Suprapubic skin (tissue), 4 donors: ENCODE measurements around the gene EXD3. TPM values are rescaled to one million over a fixed set of nuclear protein-coding genes. Genes with fewer than 3 reads are reported as not detected.

ENCODE experiments used
- DNase-seq, 2 donors: peaks; one replicate each; pipeline ENCODE4 v3.0.0-alpha.2; 2019; ENCODE audit warnings: low spot score in 2 of 2
- H3K27ac ChIP-seq: fragments of 200-600 bp; sonication (generic); one replicate; pipeline ENCODE4 v1.5.1; 2019
- H3K27me3 ChIP-seq: fragments of 200-600 bp; sonication (generic); one replicate; pipeline ENCODE4 v1.5.1; 2019
- H3K36me3 ChIP-seq: fragments of 200-600 bp; sonication (generic); one replicate; pipeline ENCODE4 v1.5.1; 2019
- H3K4me1 ChIP-seq: fragments of 200-600 bp; sonication (generic); one replicate; pipeline ENCODE4 v1.5.1; 2019
- H3K4me3 ChIP-seq: fragments of 200-600 bp; sonication (generic); one replicate; pipeline ENCODE4 v1.5.1; 2019; ENCODE audit warnings: mild to moderate bottlenecking
- H3K9me3 ChIP-seq: fragments of 200-600 bp; sonication (generic); one replicate; pipeline ENCODE4 v1.5.1; 2019
- EP300 ChIP-seq: sonication (generic); formaldehyde crosslinking; IDR thresholded peaks from one replicate; pipeline ENCODE4 v1.6.1; 2017; ENCODE audit warnings: antibody characterized with exemption
- POLR2A ChIP-seq, 2 donors: fragments of 450-650 bp; IDR thresholded peaks; one replicate each; pipeline ENCODE4 v1.6.1; 2017; ENCODE audit warnings: antibody characterized with exemption in 2 of 2, mild to moderate bottlenecking in 2 of 2, moderate library complexity in 2 of 2
- POLR2AphosphoS5 ChIP-seq, 3 donors: sonication (generic); formaldehyde crosslinking; IDR thresholded peaks; one replicate each; pipeline ENCODE4 v1.6.1; 2017; ENCODE audit warnings: antibody characterized with exemption in 3 of 3
- WGBS: methylation state at CpG from one replicate; pipeline ENCODE4 v1.1.5; 2018; 5-methylcytosine and 5-hydroxymethylcytosine counted together
- total RNA-seq, 4 donors: library from RNA; depleted of rRNA; stranded (reverse); fragments of >200 nt; gene quantifications; one replicate each; pipeline ENCODE4 v1.1.0, GENCODE V29; 2016
- TF ChIP-seq, protein P1 (sequence below), 2 donors: fragments of 200-600 bp in 1 of 2; fragments of 450-650 bp in 1 of 2; sonication (generic) in 1 of 2; IDR thresholded peaks; one replicate each; pipeline ENCODE4 v1.5.1; 2016 to 2019; ENCODE audit warnings: antibody characterized with exemption in 2 of 2, mild to moderate bottlenecking in 1 of 2, moderate library complexity in 1 of 2

Gene EXD3
- total RNA-seq, 4 donors from 2014 or later = 7.3 to 54.0 (median 16.4) TPM

- Histone ChIP-seq H3K9me3 (no peaks in the 10 kb centered on the region), H3K4me1 (peaks cover 66% of the 10 kb centered on the region), H3K36me3 (peaks cover 43% of the 10 kb centered on the region), H3K27me3 (no peaks in the 10 kb centered on the region), H3K4me3 (no peak overlapping the region), H3K27ac (peak overlapping the region; percentile 15)
- no peak for DNase-seq
- 68% methylated on average over 20 of the region's 32 CpGs for WGBS
- TF ChIP-seq POLR2AphosphoS5 (IDR thresholded peaks at IDR 0.05) (no peak), EP300 (no peak), POLR2A (IDR thresholded peaks at IDR 0.05) (no peak)
- TF ChIP-seq, protein P1, sequence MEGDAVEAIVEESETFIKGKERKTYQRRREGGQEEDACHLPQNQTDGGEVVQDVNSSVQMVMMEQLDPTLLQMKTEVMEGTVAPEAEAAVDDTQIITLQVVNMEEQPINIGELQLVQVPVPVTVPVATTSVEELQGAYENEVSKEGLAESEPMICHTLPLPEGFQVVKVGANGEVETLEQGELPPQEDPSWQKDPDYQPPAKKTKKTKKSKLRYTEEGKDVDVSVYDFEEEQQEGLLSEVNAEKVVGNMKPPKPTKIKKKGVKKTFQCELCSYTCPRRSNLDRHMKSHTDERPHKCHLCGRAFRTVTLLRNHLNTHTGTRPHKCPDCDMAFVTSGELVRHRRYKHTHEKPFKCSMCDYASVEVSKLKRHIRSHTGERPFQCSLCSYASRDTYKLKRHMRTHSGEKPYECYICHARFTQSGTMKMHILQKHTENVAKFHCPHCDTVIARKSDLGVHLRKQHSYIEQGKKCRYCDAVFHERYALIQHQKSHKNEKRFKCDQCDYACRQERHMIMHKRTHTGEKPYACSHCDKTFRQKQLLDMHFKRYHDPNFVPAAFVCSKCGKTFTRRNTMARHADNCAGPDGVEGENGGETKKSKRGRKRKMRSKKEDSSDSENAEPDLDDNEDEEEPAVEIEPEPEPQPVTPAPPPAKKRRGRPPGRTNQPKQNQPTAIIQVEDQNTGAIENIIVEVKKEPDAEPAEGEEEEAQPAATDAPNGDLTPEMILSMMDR (IDR thresholded peaks at IDR 0.05) = no peak
Measured at GRCh38 chr9:137270929-137271695, 151.8 kb downstream of the EXD3 start.

DNA sequence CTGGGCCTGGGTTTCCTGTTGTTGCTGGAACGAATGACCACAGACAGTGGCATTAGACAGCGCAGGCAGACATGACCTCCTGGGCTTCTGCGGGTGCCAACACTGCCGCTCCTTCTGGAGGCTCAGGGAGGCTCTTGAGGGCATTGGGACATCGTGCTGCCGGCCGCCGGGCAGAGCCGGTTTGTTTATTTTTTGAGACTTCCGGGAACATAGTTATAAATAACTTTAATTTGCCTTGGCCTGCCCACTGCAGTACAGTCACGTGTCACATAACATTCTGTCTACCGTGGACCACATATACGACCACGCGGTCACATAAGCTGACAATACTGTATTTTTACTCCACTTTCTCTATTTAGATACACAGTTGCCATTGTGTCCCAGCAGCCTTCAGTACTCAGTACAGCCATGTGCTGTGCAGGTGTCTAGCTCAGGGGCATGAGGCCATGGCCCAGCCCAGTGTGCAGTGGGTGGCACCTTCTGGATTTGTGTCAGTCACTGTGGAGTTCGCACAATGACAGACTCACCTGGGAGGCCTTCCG lies 153.7 kb downstream of the EXD3 start:
- peaks cover 48% of the 10 kb centered on the region for H3K4me1 ChIP-seq
- DNase-seq = peak in 1 of 2 donors; percentile 62
- no peak overlapping the region for H3K4me3 ChIP-seq
- 41% methylated on average over 17 of the region's 17 CpGs for WGBS
- no peaks in the 10 kb centered on the region for H3K27me3 ChIP-seq
- H3K9me3 ChIP-seq = no peaks in the 10 kb centered on the region
- peaks cover 54% of the 10 kb centered on the region for H3K36me3 ChIP-seq
- TF ChIP-seq, protein P1 (IDR thresholded peaks at IDR 0.05) = no peak
- TF ChIP-seq POLR2AphosphoS5 (IDR thresholded peaks at IDR 0.05) (no peak), EP300 (no peak)
- peak overlapping the region; percentile 66 for H3K27ac ChIP-seq

DNA sequence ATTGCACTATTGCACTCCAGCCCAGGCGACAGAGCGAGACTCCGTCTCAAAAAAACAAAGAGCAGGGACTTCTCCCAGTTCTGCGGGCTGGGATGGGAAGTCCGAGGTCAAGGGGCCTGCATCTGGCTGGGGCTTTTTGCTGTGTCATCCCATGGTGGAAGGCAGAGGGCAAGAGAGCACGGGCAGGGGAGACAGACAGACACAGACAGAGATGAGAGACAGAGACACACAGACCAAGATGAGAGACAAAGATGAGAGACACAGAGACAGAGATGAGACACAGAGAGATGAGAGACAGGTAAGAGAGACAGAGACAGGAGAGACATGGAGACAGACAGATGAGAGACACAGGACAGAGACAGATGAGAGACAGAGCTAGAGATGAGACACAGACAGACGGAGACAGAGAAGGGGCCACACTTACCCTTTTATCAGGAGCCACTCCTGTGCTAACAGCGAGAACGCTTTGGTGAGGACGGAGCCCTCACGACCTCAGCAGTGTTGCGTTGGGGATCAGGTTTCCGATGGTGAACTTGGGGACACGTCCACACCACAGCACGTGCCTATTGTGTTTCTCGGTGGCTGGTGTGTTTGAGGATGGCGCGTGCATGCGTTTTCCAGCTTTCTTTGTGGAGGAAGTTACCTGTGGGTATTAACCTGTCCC lies 154.3 kb downstream of the EXD3 start:
- Histone ChIP-seq H3K27ac (peak overlapping the region; percentile 66), H3K27me3 (no peaks in the 10 kb centered on the region), H3K4me1 (peaks cover 42% of the 10 kb centered on the region), H3K4me3 (no peak overlapping the region), H3K36me3 (peaks cover 60% of the 10 kb centered on the region), H3K9me3 (no peaks in the 10 kb centered on the region)
- TF ChIP-seq POLR2A (IDR thresholded peaks at IDR 0.05) (no peak), EP300 (no peak)
- TF ChIP-seq, protein P1 (IDR thresholded peaks at IDR 0.05) = no peak
- peak in 1 of 2 donors; percentile 63 for DNase-seq
- WGBS = 81% methylated on average over 19 of the region's 19 CpGs

GRCh38 chr9:137267933-137268355 lies 155.0 kb downstream of the EXD3 start:
- Histone ChIP-seq H3K36me3 (peaks cover 62% of the 10 kb centered on the region), H3K4me1 (peaks cover 41% of the 10 kb centered on the region)

More at GRCh38 chr9:137267933-137268355, 155.0 kb downstream of the EXD3 start:
- no peak for TF ChIP-seq EP300
- TF ChIP-seq, protein P1 (IDR thresholded peaks at IDR 0.05) = no peak
- no peak for TF ChIP-seq POLR2AphosphoS5 (IDR thresholded peaks at IDR 0.05)
- no peak for TF ChIP-seq POLR2A (IDR thresholded peaks at IDR 0.05)
- 92% methylated on average over 5 of the region's 6 CpGs for WGBS
- H3K27ac ChIP-seq = no peak overlapping the region
- no peak overlapping the region for H3K4me3 ChIP-seq
- no peaks in the 10 kb centered on the region for H3K9me3 ChIP-seq
- no peak for DNase-seq
- no peaks in the 10 kb centered on the region for H3K27me3 ChIP-seq
